SK-N-SH (cell line): ENCODE data around the gene RREB1. TPM values are rescaled to one million over a fixed set of nuclear protein-coding genes. Genes with fewer than 3 reads are reported as not detected.

Experiments
- CTCF ChIA-PET: fragments of 300-600, 350-600 bp; formaldehyde crosslinking; extraction: SDS; loops from one replicate; lab custom pipeline; 2021; lab: Yijun Ruan, JAX
- POLR2A ChIA-PET: fragments of 350-600 bp; sonication (Branson Sonifier 250); formaldehyde crosslinking; extraction: SDS; loops from one replicate; lab custom pipeline; 2020; ENCODE audit warnings: antibody characterized with exemption, inconsistent platforms; lab: Yijun Ruan, JAX
- DNase-seq: peaks from one replicate; pipeline ENCODE4 v3.0.0; 2012
- H2AFZ ChIP-seq: fragments of 200-600 bp; sonication (generic); 2 replicates; pipeline ENCODE4 v1.8.1; 2016; ENCODE audit warnings: antibody characterized with exemption, mild to moderate bottlenecking, low read depth
- H3F3A ChIP-seq: fragments of 200-600 bp; sonication (generic); replicated peaks from 2 replicates; pipeline ENCODE3; 2016; ENCODE audit warnings: antibody characterized with exemption, mild to moderate bottlenecking; ENCODE audit not compliant: insufficient read depth
- H3K27ac ChIP-seq, 2 experiments: fragments of 200-500 bp in 1 of 2; fragments of 200-600 bp in 1 of 2; sonication (Bioruptor generic) in 1 of 2; sonication (generic), shearing (Covaris generic) in 1 of 2; 2 replicates each; pipeline versions ENCODE4 v1.5.1 to v1.6.1; 2014 to 2016; ENCODE audit warnings: low read depth in 2 of 2, inconsistent platforms in 1 of 2, low read length in 1 of 2, mild to moderate bottlenecking in 1 of 2, mixed read lengths in 1 of 2
- H3K27me3 ChIP-seq: fragments of 200-600 bp; sonication (generic), shearing (Covaris generic); 2 replicates; pipeline ENCODE4 v1.6.1; 2016; ENCODE audit warnings: mixed run types; ENCODE audit not compliant: insufficient read depth
- H3K36me3 ChIP-seq, 2 experiments: fragments of 200-500 bp in 1 of 2; fragments of 200-600 bp in 1 of 2; sonication (Bioruptor generic) in 1 of 2; sonication (generic) in 1 of 2; replicated peaks in 1 of 2; 2 replicates each; pipeline versions ENCODE3 to v1.5.1; 2014 to 2016; ENCODE audit warnings: low read length in 1 of 2, mild to moderate bottlenecking in 1 of 2; ENCODE audit not compliant: insufficient read depth in 2 of 2, control insufficient read depth in 1 of 2
- H3K4me1 ChIP-seq, 2 experiments: fragments of 200-500 bp in 1 of 2; fragments of 200-600 bp in 1 of 2; sonication (Bioruptor generic) in 1 of 2; sonication (generic), shearing (Covaris generic) in 1 of 2; 2 replicates each; pipeline versions ENCODE4 v1.5.1 to v1.6.1; 2014 to 2016; ENCODE audit warnings: low read depth in 1 of 2, low read length in 1 of 2, mixed run types in 1 of 2; ENCODE audit not compliant: insufficient read depth in 2 of 2, control insufficient read depth in 1 of 2
- H3K4me2 ChIP-seq: fragments of 200-600 bp; sonication (generic), shearing (Covaris generic); 2 replicates; pipeline ENCODE4 v1.6.1; 2017; ENCODE audit warnings: mixed run types
- H3K4me3 ChIP-seq, 2 experiments: fragments of 200-500 bp in 1 of 2; fragments of 200-600 bp in 1 of 2; sonication (Bioruptor generic) in 1 of 2; sonication (generic), shearing (Covaris generic) in 1 of 2; 2 replicates each; pipeline versions ENCODE4 v1.5.1 to v1.8.1; 2014 to 2016; ENCODE audit warnings: low read depth in 2 of 2, inconsistent platforms in 1 of 2, low read length in 1 of 2, mild to moderate bottlenecking in 1 of 2, mixed read lengths in 1 of 2, moderate library complexity in 1 of 2
- H3K79me2 ChIP-seq: fragments of 200-600 bp; sonication (generic); 2 replicates; pipeline ENCODE4 v1.8.1; 2017; ENCODE audit warnings: mild to moderate bottlenecking; ENCODE audit not compliant: insufficient read depth
- H3K9ac ChIP-seq: fragments of 200-600 bp; sonication (generic); 2 replicates; pipeline ENCODE4 v1.6.1; 2017; ENCODE audit warnings: mixed run types
- H3K9me2 ChIP-seq: fragments of 200-600 bp; sonication (generic); 2 replicates; pipeline ENCODE4 v1.6.1; 2017; ENCODE audit warnings: mixed run types
- H3K9me3 ChIP-seq: fragments of 200-600 bp; sonication (generic); 2 replicates; pipeline ENCODE4 v1.6.1; 2017; ENCODE audit warnings: mixed run types, mild to moderate bottlenecking, moderate library complexity
- H4K20me1 ChIP-seq: fragments of 200-600 bp; sonication (generic); 2 replicates; pipeline ENCODE4 v1.6.1; 2017; ENCODE audit warnings: mild to moderate bottlenecking, mixed run types; ENCODE audit not compliant: insufficient read depth
- CHD2 ChIP-seq: fragments of 150-350 bp; IDR thresholded peaks from 2 replicates; pipeline ENCODE4 v1.6.1; 2018; ENCODE audit warnings: low read length; ENCODE audit not compliant: partially characterized antibody
- ELF1 ChIP-seq: IDR thresholded peaks from 2 replicates; pipeline ENCODE4 v1.4.0; 2012
- EP300 ChIP-seq, 2 experiments: IDR thresholded peaks; 2 replicates each; pipeline versions ENCODE4 v1.4.0 to v1.6.1; 2012; ENCODE audit warnings: borderline replicate concordance in 1 of 2, low read depth in 1 of 2, low read length in 1 of 2
- FOXJ3 ChIP-seq: sonication (generic); formaldehyde crosslinking; IDR thresholded peaks from 2 replicates; pipeline ENCODE4 v1.5.1; 2020; ENCODE audit warnings: mild to moderate bottlenecking, missing genetic modification reagents
- GATA2 ChIP-seq: sonication (generic); formaldehyde crosslinking; IDR thresholded peaks from 2 replicates; pipeline ENCODE4 v1.5.0; 2020; ENCODE audit warnings: mild to moderate bottlenecking, missing genetic modification reagents
- JUND ChIP-seq: IDR thresholded peaks from 2 replicates; pipeline ENCODE4 v1.4.0; 2012
- MEF2A ChIP-seq: IDR thresholded peaks from 2 replicates; pipeline ENCODE4 v1.4.0; 2012; ENCODE audit warnings: low read depth, borderline replicate concordance
- MXI1 ChIP-seq: IDR thresholded peaks from 2 replicates; pipeline ENCODE4 v1.6.1; 2012; ENCODE audit warnings: mild to moderate bottlenecking, low read depth, low read length, improper control_type of control experiment
- NFIC ChIP-seq: IDR thresholded peaks from 2 replicates; pipeline ENCODE4 v1.4.0; 2012; ENCODE audit warnings: borderline replicate concordance
- RCOR1 ChIP-seq: fragments of 150-350 bp; IDR thresholded peaks from 2 replicates; pipeline ENCODE4 v1.6.1; 2017; ENCODE audit warnings: antibody characterized with exemption, low read length
- RXRA ChIP-seq: IDR thresholded peaks from 2 replicates; pipeline ENCODE4 v1.4.0; 2012; ENCODE audit warnings: low read depth, mild to moderate bottlenecking, borderline replicate concordance
- SIN3A ChIP-seq: IDR thresholded peaks from 2 replicates; pipeline ENCODE4 v1.6.1; 2012; ENCODE audit warnings: low read depth, mild to moderate bottlenecking, low read length, moderate library complexity, borderline replicate concordance
- SMC3 ChIP-seq: IDR thresholded peaks from 2 replicates; pipeline ENCODE4 v1.6.1; 2012; ENCODE audit warnings: low read depth, low read length, improper control_type of control experiment
- TAF1 ChIP-seq: IDR thresholded peaks from 2 replicates; pipeline ENCODE4 v1.6.1; 2012; ENCODE audit warnings: low read depth, mild to moderate bottlenecking, low read length, moderate library complexity, borderline replicate concordance
- YY1 ChIP-seq: IDR thresholded peaks from 2 replicates; pipeline ENCODE4 v1.4.0; 2012; ENCODE audit warnings: low read depth, mild to moderate bottlenecking
- WGBS: methylation state at CpG from one replicate; pipeline ENCODE4 v1.1.6; 2017; ENCODE audit warnings: low lambda C conversion rate; 5-methylcytosine and 5-hydroxymethylcytosine counted together
- polyA plus RNA-seq, 3 experiments: library from polyadenylated mRNA; depleted of rRNA; stranded (reverse); fragments of >200 nt; gene quantifications; 2 replicates each; pipeline ENCODE4 v1.2.3, GENCODE V29; 2012
- TF ChIP-seq, protein P1 (sequence below): IDR thresholded peaks from 2 replicates; pipeline ENCODE4 v1.4.0; 2012; ENCODE audit warnings: low read depth, borderline replicate concordance
- TF ChIP-seq, protein P2 (sequence below): IDR thresholded peaks from 2 replicates; pipeline ENCODE4 v1.4.0; 2012; ENCODE audit warnings: low read depth
- TF ChIP-seq, protein P3 (sequence below): IDR thresholded peaks from 2 replicates; pipeline ENCODE4 v1.4.0; 2012; ENCODE audit warnings: low read depth, borderline replicate concordance
- TF ChIP-seq, protein P4 (sequence below): fragments of 150-350 bp; IDR thresholded peaks from 2 replicates; pipeline ENCODE4 v1.6.1; 2016; ENCODE audit warnings: mild to moderate bottlenecking, low read depth, low read length
- TF ChIP-seq, protein P5 (sequence below): fragments of 150-350 bp; IDR thresholded peaks from 2 replicates; pipeline ENCODE4 v1.6.1; 2017; ENCODE audit warnings: antibody characterized with exemption, low read length, low read depth, borderline replicate concordance
- TF ChIP-seq, protein P6 (sequence below): IDR thresholded peaks from 2 replicates; pipeline ENCODE4; 2012

The RREB1 gene
- polyA plus RNA-seq, 1 of the 3 experiments (the other 2 are of a cell fraction): 2.0 TPM

DNA sequence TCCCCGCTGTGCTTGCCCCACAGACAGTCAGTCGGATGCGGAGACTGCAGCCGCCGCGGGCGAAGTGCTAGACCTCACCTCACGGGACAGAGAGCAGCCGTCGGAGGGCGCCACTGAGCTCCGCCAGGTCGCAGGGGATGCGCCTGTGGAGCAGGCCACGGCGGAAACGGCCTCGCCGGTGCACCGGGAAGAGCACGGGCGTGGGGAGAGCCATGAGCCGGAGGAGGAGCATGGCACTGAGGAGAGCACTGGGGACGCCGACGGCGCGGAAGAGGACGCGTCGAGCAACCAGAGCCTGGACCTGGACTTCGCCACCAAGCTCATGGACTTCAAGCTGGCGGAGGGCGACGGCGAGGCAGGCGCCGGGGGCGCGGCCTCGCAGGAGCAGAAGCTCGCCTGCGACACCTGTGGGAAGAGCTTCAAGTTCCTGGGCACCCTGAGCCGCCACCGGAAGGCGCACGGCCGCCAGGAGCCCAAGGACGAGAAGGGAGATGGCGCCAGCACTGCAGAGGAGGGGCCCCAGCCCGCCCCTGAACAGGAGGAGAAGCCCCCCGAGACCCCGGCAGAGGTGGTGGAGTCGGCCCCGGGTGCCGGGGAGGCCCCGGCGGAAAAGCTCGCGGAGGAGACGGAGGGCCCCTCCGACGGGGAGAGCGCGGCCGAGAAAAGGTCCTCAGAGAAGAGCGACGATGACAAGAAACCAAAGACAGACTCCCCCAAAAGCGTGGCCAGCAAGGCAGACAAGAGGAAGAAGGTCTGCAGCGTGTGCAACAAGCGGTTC lies 138.8 kb downstream of the RREB1 start (continued):
- TF ChIP-seq, protein P1, sequence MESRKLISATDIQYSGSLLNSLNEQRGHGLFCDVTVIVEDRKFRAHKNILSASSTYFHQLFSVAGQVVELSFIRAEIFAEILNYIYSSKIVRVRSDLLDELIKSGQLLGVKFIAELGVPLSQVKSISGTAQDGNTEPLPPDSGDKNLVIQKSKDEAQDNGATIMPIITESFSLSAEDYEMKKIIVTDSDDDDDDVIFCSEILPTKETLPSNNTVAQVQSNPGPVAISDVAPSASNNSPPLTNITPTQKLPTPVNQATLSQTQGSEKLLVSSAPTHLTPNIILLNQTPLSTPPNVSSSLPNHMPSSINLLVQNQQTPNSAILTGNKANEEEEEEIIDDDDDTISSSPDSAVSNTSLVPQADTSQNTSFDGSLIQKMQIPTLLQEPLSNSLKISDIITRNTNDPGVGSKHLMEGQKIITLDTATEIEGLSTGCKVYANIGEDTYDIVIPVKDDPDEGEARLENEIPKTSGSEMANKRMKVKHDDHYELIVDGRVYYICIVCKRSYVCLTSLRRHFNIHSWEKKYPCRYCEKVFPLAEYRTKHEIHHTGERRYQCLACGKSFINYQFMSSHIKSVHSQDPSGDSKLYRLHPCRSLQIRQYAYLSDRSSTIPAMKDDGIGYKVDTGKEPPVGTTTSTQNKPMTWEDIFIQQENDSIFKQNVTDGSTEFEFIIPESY: no peak
- no peak for TF ChIP-seq FOXJ3 (CRISPR knock-in tag)
- no peak for TF ChIP-seq YY1

DNA sequence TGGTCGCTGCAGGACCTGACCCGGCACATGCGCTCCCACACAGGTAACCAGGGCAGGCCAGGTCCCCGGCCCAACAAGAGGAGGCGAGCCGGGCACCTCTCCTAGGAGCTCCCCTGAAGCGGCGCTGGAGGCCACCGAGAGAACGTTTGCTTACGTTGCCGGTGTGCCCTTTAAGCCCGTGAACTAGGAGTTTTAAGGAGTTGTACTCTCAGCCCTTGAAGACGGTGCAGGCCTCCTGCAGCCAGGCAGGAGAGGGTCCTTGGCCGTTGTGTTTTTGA lies 139.4 kb downstream of the RREB1 start:
- no peaks in the 10 kb centered on the region for H3K9me2 ChIP-seq
- no peak overlapping the region for H3K4me2 ChIP-seq
- no peak overlapping the region for H2AFZ ChIP-seq
- H3K9ac ChIP-seq: no peak overlapping the region
- H3K27ac ChIP-seq: no peak overlapping the region
- TF ChIP-seq, protein P2, sequence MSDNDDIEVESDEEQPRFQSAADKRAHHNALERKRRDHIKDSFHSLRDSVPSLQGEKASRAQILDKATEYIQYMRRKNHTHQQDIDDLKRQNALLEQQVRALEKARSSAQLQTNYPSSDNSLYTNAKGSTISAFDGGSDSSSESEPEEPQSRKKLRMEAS: no peak
- TF ChIP-seq, protein P3, sequence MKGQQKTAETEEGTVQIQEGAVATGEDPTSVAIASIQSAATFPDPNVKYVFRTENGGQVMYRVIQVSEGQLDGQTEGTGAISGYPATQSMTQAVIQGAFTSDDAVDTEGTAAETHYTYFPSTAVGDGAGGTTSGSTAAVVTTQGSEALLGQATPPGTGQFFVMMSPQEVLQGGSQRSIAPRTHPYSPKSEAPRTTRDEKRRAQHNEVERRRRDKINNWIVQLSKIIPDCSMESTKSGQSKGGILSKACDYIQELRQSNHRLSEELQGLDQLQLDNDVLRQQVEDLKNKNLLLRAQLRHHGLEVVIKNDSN: no peak
- TF ChIP-seq TAF1 (no peak), SMC3 (no peak), NFIC (no peak)
- TF ChIP-seq, all 33 proteins: peak for 0
- Histone ChIP-seq H4K20me1 (peaks cover 7% of the 10 kb centered on the region), H3K36me3 (peaks cover 12 to 38% of the 10 kb centered on the region in 2 experiments), H3K9me3 (no peaks in the 10 kb centered on the region), H3K4me1 (peaks cover 0 to 9% of the 10 kb centered on the region in 2 experiments; a peak in 2 of 4 replicates), H3K79me2 (0 out of 2 replicates have a peak, but pooled peaks cover 1% of the 10 kb centered on the region), H3K4me3 (no peak overlapping the region), H3F3A (peaks cover 6% of the 10 kb centered on the region), H3K27me3 (no peaks in the 10 kb centered on the region)
- no peak for DNase-seq
- POLR2A ChIA-PET: no interaction called here
- 78% methylated on average over 5 of the region's 15 CpGs for WGBS
- CTCF ChIA-PET: no interaction called here

DNA sequence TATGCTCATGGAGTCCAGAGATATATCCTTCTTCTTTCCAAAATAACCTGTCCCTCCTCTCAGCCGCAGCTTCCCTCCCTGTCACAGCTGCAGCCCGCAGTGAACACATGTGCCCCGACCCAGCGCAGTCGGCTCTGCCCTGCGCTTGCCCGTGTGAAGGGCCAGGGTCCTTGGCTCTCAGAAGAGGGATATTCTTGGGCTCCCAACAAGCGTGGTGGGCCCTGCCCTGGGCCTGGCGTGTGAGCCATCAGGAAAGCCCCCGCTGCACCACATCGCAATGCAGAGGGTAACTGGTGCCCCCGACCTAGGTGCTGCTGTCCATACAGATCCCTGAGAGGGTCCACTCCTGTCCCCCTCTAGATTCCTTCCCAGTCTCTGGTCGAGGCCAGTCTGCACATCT lies 140.1 kb downstream of the RREB1 start:
- 87% methylated on average over 11 of the region's 13 CpGs for WGBS
- no peak overlapping the region for H3K9ac ChIP-seq
- H3K27ac ChIP-seq: no peak overlapping the region
- CTCF ChIA-PET: no interaction called here
- peaks cover 4% of the 10 kb centered on the region for H3F3A ChIP-seq
- no peak overlapping the region for H3K4me2 ChIP-seq
- H3K27me3 ChIP-seq: no peaks in the 10 kb centered on the region
- no peak overlapping the region for H3K4me3 ChIP-seq
- H3K9me3 ChIP-seq: no peaks in the 10 kb centered on the region
- H2AFZ ChIP-seq: no peak overlapping the region
- DNase-seq: no peak
- H3K79me2 ChIP-seq: no peaks in the 10 kb centered on the region
- POLR2A ChIA-PET: no interaction called here
- H4K20me1 ChIP-seq: peaks cover 4% of the 10 kb centered on the region
- H3K4me1 ChIP-seq: peaks cover 0 to 2% of the 10 kb centered on the region in 2 experiments; a peak in 2 of 4 replicates
- H3K36me3 ChIP-seq: peaks cover 12 to 39% of the 10 kb centered on the region in 2 experiments
- no peaks in the 10 kb centered on the region for H3K9me2 ChIP-seq
- TF ChIP-seq RXRA: no peak
- no peak for TF ChIP-seq RCOR1
- TF ChIP-seq CHD2: no peak
- no peak for TF ChIP-seq MXI1
- no peak for TF ChIP-seq MEF2A
- TF ChIP-seq, protein P4, sequence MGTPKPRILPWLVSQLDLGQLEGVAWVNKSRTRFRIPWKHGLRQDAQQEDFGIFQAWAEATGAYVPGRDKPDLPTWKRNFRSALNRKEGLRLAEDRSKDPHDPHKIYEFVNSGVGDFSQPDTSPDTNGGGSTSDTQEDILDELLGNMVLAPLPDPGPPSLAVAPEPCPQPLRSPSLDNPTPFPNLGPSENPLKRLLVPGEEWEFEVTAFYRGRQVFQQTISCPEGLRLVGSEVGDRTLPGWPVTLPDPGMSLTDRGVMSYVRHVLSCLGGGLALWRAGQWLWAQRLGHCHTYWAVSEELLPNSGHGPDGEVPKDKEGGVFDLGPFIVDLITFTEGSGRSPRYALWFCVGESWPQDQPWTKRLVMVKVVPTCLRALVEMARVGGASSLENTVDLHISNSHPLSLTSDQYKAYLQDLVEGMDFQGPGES: no peak
- TF ChIP-seq, protein P5, sequence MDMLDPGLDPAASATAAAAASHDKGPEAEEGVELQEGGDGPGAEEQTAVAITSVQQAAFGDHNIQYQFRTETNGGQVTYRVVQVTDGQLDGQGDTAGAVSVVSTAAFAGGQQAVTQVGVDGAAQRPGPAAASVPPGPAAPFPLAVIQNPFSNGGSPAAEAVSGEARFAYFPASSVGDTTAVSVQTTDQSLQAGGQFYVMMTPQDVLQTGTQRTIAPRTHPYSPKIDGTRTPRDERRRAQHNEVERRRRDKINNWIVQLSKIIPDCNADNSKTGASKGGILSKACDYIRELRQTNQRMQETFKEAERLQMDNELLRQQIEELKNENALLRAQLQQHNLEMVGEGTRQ: no peak
- no peak for TF ChIP-seq GATA2
- no peak for TF ChIP-seq EP300 (IDR thresholded peaks at IDR 0.05; ENCODE audit: borderline replicate concordance in 1 of 2, low read depth in 1 of 2, low read length in 1 of 2)
- TF ChIP-seq SIN3A: no peak
- no peak for TF ChIP-seq ELF1
- TF ChIP-seq, protein P6, sequence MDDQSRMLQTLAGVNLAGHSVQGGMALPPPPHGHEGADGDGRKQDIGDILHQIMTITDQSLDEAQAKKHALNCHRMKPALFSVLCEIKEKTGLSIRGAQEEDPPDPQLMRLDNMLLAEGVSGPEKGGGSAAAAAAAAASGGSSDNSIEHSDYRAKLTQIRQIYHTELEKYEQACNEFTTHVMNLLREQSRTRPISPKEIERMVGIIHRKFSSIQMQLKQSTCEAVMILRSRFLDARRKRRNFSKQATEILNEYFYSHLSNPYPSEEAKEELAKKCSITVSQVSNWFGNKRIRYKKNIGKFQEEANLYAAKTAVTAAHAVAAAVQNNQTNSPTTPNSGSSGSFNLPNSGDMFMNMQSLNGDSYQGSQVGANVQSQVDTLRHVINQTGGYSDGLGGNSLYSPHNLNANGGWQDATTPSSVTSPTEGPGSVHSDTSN: no peak
- TF ChIP-seq JUND: no peak
- TF ChIP-seq SMC3: no peak
